ENCODE measurements around the gene PTGES. TPM values are rescaled to one million over a fixed set of nuclear protein-coding genes. Genes with fewer than 3 reads are reported as not detected.
A peak's percentile ranks its signal among the peaks of the same experiment; 100 is the strongest.
"Not testable (repeated sequence)": the region's sequence is repeated elsewhere in the genome, so short reads cannot be mapped to it uniquely, and the experiment has no call there.

The PTGES gene
- total RNA-seq, 1 experiment from 2014 or later = 17.2 TPM

DNA sequence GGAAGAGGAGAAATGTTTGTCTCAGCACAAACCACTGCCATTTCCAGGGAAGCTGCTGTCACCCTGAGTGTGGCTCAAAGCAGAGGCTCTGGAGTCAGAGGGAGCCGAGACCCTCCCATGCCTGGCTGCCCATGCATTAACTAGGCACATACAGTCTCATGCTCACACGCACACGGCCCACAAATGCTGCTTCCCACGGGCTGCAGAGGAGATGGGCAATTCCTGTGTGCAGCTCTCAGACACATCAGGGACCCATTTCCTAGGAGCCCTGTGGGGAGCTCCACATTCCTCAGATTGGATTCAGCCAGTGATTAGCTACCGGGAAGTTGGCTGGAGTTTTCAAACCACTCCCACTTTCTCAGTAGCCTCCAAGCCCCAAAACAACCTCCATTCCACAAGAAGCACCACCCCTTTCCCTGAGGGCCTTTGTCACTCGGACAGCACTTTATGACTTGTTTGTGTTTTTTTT is 9.1 kb upstream of the PTGES start (continued):
- TF ChIP-seq, protein P1, sequence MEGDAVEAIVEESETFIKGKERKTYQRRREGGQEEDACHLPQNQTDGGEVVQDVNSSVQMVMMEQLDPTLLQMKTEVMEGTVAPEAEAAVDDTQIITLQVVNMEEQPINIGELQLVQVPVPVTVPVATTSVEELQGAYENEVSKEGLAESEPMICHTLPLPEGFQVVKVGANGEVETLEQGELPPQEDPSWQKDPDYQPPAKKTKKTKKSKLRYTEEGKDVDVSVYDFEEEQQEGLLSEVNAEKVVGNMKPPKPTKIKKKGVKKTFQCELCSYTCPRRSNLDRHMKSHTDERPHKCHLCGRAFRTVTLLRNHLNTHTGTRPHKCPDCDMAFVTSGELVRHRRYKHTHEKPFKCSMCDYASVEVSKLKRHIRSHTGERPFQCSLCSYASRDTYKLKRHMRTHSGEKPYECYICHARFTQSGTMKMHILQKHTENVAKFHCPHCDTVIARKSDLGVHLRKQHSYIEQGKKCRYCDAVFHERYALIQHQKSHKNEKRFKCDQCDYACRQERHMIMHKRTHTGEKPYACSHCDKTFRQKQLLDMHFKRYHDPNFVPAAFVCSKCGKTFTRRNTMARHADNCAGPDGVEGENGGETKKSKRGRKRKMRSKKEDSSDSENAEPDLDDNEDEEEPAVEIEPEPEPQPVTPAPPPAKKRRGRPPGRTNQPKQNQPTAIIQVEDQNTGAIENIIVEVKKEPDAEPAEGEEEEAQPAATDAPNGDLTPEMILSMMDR (IDR thresholded peaks at IDR 0.05 in 2 of 3, conservative IDR thresholded peaks at IDR 0.05 in 1 of 3; ENCODE audit: borderline replicate concordance in 1 of 3, insufficient read depth in 1 of 3, low read depth in 2 of 3, low read length in 2 of 3) = no peak
- TF ChIP-seq ELF1 (IDR thresholded peaks at IDR 0.05; ENCODE audit: borderline replicate concordance, low read depth) (no peak), JUND (IDR thresholded peaks at IDR 0.05) (no peak), EGR1 (IDR thresholded peaks at IDR 0.05; ENCODE audit: low read depth) (no peak), SIN3A (IDR thresholded peaks at IDR 0.05; ENCODE audit: low read depth) (no peak), ZFX (IDR thresholded peaks at IDR 0.05) (no peak)
- TF ChIP-seq, protein P2, sequence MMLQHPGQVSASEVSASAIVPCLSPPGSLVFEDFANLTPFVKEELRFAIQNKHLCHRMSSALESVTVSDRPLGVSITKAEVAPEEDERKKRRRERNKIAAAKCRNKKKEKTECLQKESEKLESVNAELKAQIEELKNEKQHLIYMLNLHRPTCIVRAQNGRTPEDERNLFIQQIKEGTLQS (IDR thresholded peaks at IDR 0.05) = no peak
- TF ChIP-seq, protein P3, sequence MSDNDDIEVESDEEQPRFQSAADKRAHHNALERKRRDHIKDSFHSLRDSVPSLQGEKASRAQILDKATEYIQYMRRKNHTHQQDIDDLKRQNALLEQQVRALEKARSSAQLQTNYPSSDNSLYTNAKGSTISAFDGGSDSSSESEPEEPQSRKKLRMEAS (IDR thresholded peaks at IDR 0.05) = no peak

DNA sequence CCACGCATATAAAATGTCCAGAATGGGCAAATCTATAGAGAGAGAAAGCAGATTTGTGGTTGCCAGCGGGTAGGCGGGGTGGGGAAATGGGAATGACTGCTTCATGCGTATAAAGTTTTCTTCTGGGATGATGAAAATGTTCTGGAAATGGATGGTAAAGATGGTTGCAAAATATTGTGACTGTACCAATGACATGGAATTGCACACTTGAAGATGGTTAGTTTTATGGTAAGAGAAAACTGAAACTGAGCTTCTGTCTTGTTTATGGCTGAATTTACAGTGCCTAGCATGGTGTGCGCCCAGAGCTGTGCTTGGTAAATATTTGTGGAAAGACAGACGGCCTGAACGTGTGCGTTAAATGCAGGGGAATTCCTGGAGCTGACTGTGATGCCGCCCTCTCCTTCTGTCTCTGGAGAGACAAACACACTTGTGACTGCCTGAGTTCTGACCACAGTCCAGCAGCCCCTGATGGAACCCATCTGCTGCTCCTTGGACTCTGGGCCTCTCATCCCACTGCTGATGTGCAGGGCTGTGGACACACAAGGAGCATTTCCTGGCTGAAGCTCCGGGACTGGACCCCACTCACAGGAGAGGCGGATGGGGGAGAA is 8.6 kb upstream of the PTGES start:
- Histone ChIP-seq H3K4me2 (ENCODE audit: low read length) (peak overlapping the region; percentile 74), H3K4me3 (replicated peaks in 1 of 2; ENCODE audit: low read depth in 1 of 2, low read length in 2 of 2) (0 out of 4 replicates have a peak overlapping the region, but pooled peaks of 1 of the 2 experiments have one; percentile 38), H3K27ac (ENCODE audit: low read depth, low read length) (peak overlapping the region; percentile 63), H4K20me1 (ENCODE audit: insufficient read depth) (no peaks in the 10 kb centered on the region), H3K4me1 (ENCODE audit: control insufficient read depth in 1 of 2, insufficient read depth in 2 of 2, low read length in 2 of 2) (peaks cover 31 to 41% of the 10 kb centered on the region in 2 experiments), H3K79me2 (ENCODE audit: insufficient read depth, low read length) (no peaks in the 10 kb centered on the region), H2AFZ (ENCODE audit: low read depth, low read length, poor library complexity, severe bottlenecking) (no peak overlapping the region), H3K9ac (ENCODE audit: low read length) (peak overlapping the region; percentile 28; the same call in 1 of the 2 replicates), H3K9me3 (ENCODE audit: control insufficient read depth in 1 of 2, insufficient read depth in 1 of 2, low read depth in 1 of 2, low read length in 2 of 2) (no peaks in the 10 kb centered on the region), H3K9me2 (ENCODE audit: insufficient read depth) (no peaks in the 10 kb centered on the region), H3K27me3 (ENCODE audit: insufficient read depth, low read length) (no peaks in the 10 kb centered on the region), H3K36me3 (ENCODE audit: control insufficient read depth in 1 of 2, insufficient read depth in 2 of 2, low read length in 2 of 2) (no peaks in the 10 kb centered on the region)
- ATAC-seq (no peak), DNase-seq (ENCODE audit: low read depth, low spot score) (no peak)
- TF ChIP-seq, protein P3 (IDR thresholded peaks at IDR 0.05) = no peak
- TF ChIP-seq ELF1 (IDR thresholded peaks at IDR 0.05; ENCODE audit: borderline replicate concordance, low read depth) (no peak), TCF7L2 (IDR thresholded peaks at IDR 0.05; ENCODE audit: borderline replicate concordance, extremely low read depth, insufficient read depth, insufficient read length) (no peak), SIN3A (IDR thresholded peaks at IDR 0.05; ENCODE audit: low read depth) (no peak), EZH2phosphoT487 (IDR thresholded peaks at IDR 0.05; ENCODE audit: borderline replicate concordance) (no peak)
- RAD21 ChIA-PET (ENCODE audit: low non-redundant PET in 1 of 2, low total read pairs in 2 of 2, uncharacterized antibody in 2 of 2, unreplicated experiment in 2 of 2) = no interaction called here
- POLR2A ChIA-PET = interaction anchor here (0.7 to 1.3 kb wide), 2 partner anchors 16 to 40 kb away, joined by 3 to 5 read pairs; no protein-coding TSS in a partner anchor
- CTCF ChIA-PET = no interaction called here
- no TSS peak for BruUV-seq (replicated peaks)
- intact Hi-C loops (cut with micrococcal nuclease) = no loop called here

DNA sequence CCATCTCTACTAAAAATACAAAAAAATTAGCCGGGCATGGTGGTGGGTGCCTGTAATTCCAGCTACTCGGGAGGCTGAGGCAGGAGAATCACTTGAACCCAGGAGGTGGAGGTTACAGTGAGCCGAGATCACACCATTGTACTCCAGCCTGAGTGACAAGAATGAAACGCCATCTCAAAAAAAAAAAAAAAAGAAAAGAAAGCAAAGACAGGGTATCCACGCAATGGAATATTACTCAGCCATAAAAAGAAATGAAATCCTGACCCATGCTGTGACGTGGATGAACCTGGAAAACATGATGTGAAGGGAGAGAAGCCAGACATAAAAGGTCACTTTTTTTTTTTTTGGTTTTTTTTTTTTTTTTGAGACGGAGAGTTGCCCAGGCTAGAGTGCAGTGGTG is 7.9 kb upstream of the PTGES start:
- H2AFZ ChIP-seq (ENCODE audit: low read depth, low read length, poor library complexity, severe bottlenecking); H4K20me1 ChIP-seq (ENCODE audit: insufficient read depth); H3K27ac ChIP-seq (ENCODE audit: low read depth, low read length); POLR2A ChIA-PET; H3K4me3 ChIP-seq (replicated peaks in 1 of 2; ENCODE audit: low read depth in 1 of 2, low read length in 2 of 2); H3K36me3 ChIP-seq (ENCODE audit: control insufficient read depth in 1 of 2, insufficient read depth in 2 of 2, low read length in 2 of 2); BruUV-seq (replicated peaks); H3K4me2 ChIP-seq (ENCODE audit: low read length); RAD21 ChIA-PET (ENCODE audit: low non-redundant PET in 1 of 2, low total read pairs in 2 of 2, uncharacterized antibody in 2 of 2, unreplicated experiment in 2 of 2); H3K9ac ChIP-seq (ENCODE audit: low read length); H3K9me3 ChIP-seq (ENCODE audit: control insufficient read depth in 1 of 2, insufficient read depth in 1 of 2, low read depth in 1 of 2, low read length in 2 of 2); H3K9me2 ChIP-seq (ENCODE audit: insufficient read depth); ATAC-seq; DNase-seq (ENCODE audit: low read depth, low spot score); H3K79me2 ChIP-seq (ENCODE audit: insufficient read depth, low read length); CTCF ChIA-PET; H3K27me3 ChIP-seq (ENCODE audit: insufficient read depth, low read length); intact Hi-C loops (cut with micrococcal nuclease): not testable (repeated sequence)
- H3K4me1 ChIP-seq (ENCODE audit: control insufficient read depth in 1 of 2, insufficient read depth in 2 of 2, low read length in 2 of 2) = peaks cover 31 to 41% of the 10 kb centered on the region in 2 experiments

All from HCT116 (cell line).